Measurements from ENCODE around the gene DNAH7.

- TF ChIP-seq CTCF (IDR thresholded peaks at IDR 0.05) (no peak), POLR2AphosphoS5 (IDR thresholded peaks at IDR 0.05) (no peak), POLR2A (IDR thresholded peaks at IDR 0.05) (no peak), EP300 (IDR thresholded peaks at IDR 0.05) (no peak)
Measured at GRCh38 chr2:195838002-195838401, 230.6 kb downstream of the DNAH7 start.
